H1 (cell line): Measurements from ENCODE around the gene SBDS. TPM values are rescaled to one million over a fixed set of nuclear protein-coding genes. Genes with fewer than 3 reads are reported as not detected.
"Not testable (repeated sequence)": the region's sequence is repeated elsewhere in the genome, so short reads cannot be mapped to it uniquely, and the experiment has no call there.

Experiments
- CTCF ChIA-PET: fragments of 300-600 bp; sonication (Branson Sonifier 250); formaldehyde crosslinking; loops from one replicate; lab custom pipeline; 2021; ENCODE audit not compliant: partially characterized antibody; lab: Charles Lee
- POLR2A ChIA-PET: fragments of 300-600 bp; sonication (Branson Sonifier 250); formaldehyde crosslinking; loops from one replicate; lab custom pipeline; 2021; ENCODE audit warnings: inconsistent platforms; ENCODE audit not compliant: partially characterized antibody; lab: Charles Lee
- DNase-seq, 2 experiments: peaks; one replicate each; pipeline versions ENCODE4 v3.0.0 to v3.0.0-alpha.2; 2010 to 2022; ENCODE audit warnings: low spot score in 2 of 2, low read depth in 1 of 2, mixed read lengths in 1 of 2
- FAIRE-seq: peaks from 2 replicates; lab custom pipeline; 2011; peaks lifted over from hg19 to GRCh38; lab: Jason Lieb, UNC
- H2AFZ ChIP-seq: 2 replicates; pipeline ENCODE4 v1.8.1; 2012; ENCODE audit warnings: low read length, inconsistent platforms
- H2AK5ac ChIP-seq: 2 replicates; pipeline ENCODE4 v1.6.1; 2013; ENCODE audit warnings: low read depth, low read length
- H2BK120ac ChIP-seq: replicated peaks from 2 replicates; pipeline ENCODE3; 2013; ENCODE audit warnings: low read depth, low read length, inconsistent platforms
- H2BK12ac ChIP-seq: 2 replicates; pipeline ENCODE4 v1.6.1; 2013; ENCODE audit warnings: low read depth, low read length
- H2BK15ac ChIP-seq: 2 replicates; pipeline ENCODE4 v1.6.1; 2013; ENCODE audit warnings: low read length
- H2BK20ac ChIP-seq: 2 replicates; pipeline ENCODE4 v1.6.1; 2013; ENCODE audit warnings: low read length
- H2BK5ac ChIP-seq: 2 replicates; pipeline ENCODE4 v1.6.1; 2013; ENCODE audit warnings: low read depth, low read length
- H3K14ac ChIP-seq: 2 replicates; pipeline ENCODE4 v1.6.1; 2013; ENCODE audit warnings: inconsistent platforms; ENCODE audit not compliant: insufficient read length
- H3K18ac ChIP-seq: 2 replicates; pipeline ENCODE4 v1.6.1; 2013; ENCODE audit warnings: low read length; ENCODE audit errors: extremely low read depth
- H3K23ac ChIP-seq: 2 replicates; pipeline ENCODE4 v1.6.1; 2013; ENCODE audit warnings: inconsistent platforms; ENCODE audit not compliant: insufficient read length
- H3K23me2 ChIP-seq: 2 replicates; pipeline ENCODE4 v1.6.1; 2013; ENCODE audit warnings: low read depth, low read length
- H3K27ac ChIP-seq: 2 replicates; pipeline ENCODE4 v1.6.1; 2011; ENCODE audit warnings: low read depth, low read length, inconsistent platforms
- H3K27me3 ChIP-seq, 4 experiments: replicated peaks in 1 of 4; 1 replicate in 1 of 4; 2 replicates in 3 of 4; pipeline versions ENCODE4 v1.6.1 to v1.8.1; 2011 to 2013; ENCODE audit warnings: low read length in 3 of 4, mild to moderate bottlenecking in 3 of 4, inconsistent platforms in 2 of 4, mixed read lengths in 2 of 4, moderate library complexity in 1 of 4; ENCODE audit not compliant: control insufficient read depth in 3 of 4, insufficient read depth in 3 of 4; ENCODE audit errors: extremely low read depth in 1 of 4
- H3K36me3 ChIP-seq, 4 experiments: 2 replicates each; pipeline versions ENCODE4 v1.6.1 to v1.8.1; 2011 to 2013; ENCODE audit warnings: mild to moderate bottlenecking in 4 of 4, low read length in 3 of 4, moderate library complexity in 2 of 4, control low read depth in 1 of 4, inconsistent platforms in 1 of 4; ENCODE audit not compliant: insufficient read depth in 4 of 4, control insufficient read depth in 2 of 4
- H3K4ac ChIP-seq: replicated peaks from 2 replicates; pipeline ENCODE3; 2013; ENCODE audit warnings: low read length, low read depth, mixed read lengths, inconsistent platforms; ENCODE audit not compliant: insufficient read length
- H3K4me1 ChIP-seq, 4 experiments: replicated peaks in 1 of 4; 1 replicate in 1 of 4; 2 replicates in 3 of 4; pipeline versions ENCODE4 v1.6.1 to v1.8.1; 2011 to 2013; ENCODE audit warnings: low read length in 3 of 4, inconsistent platforms in 2 of 4, mixed read lengths in 1 of 4; ENCODE audit not compliant: insufficient read depth in 4 of 4, control insufficient read depth in 3 of 4
- H3K4me2 ChIP-seq, 2 experiments: 2 replicates each; pipeline versions ENCODE4 v1.6.1 to v1.8.1; 2011 to 2013; ENCODE audit warnings: low read depth in 2 of 2, low read length in 2 of 2, control low read depth in 1 of 2, inconsistent platforms in 1 of 2, mild to moderate bottlenecking in 1 of 2; ENCODE audit not compliant: insufficient read depth in 1 of 2
- H3K4me3 ChIP-seq, 4 experiments: fragments of 200-600, 300-600 bp in 1 of 4; sonication (generic), shearing (Covaris generic), sonication (Bioruptor Twin) in 1 of 4; 2 replicates each; pipeline versions ENCODE4 v1.5.1 to v1.8.1; 2011 to 2016; ENCODE audit warnings: low read length in 4 of 4, low read depth in 3 of 4, control low read depth in 2 of 4, inconsistent platforms in 2 of 4, mild to moderate bottlenecking in 2 of 4, mixed read lengths in 1 of 4, moderate library complexity in 1 of 4; ENCODE audit not compliant: insufficient read depth in 2 of 4; ENCODE audit errors: extremely low read depth in 1 of 4
- H3K56ac ChIP-seq: replicated peaks from 2 replicates; pipeline ENCODE3; 2013; ENCODE audit warnings: low read depth, mild to moderate bottlenecking, mixed read lengths, low read length, inconsistent platforms; ENCODE audit not compliant: insufficient read length
- H3K79me1 ChIP-seq: 2 replicates; pipeline ENCODE4 v1.6.1; 2013; ENCODE audit warnings: low read depth, low read length, control low read depth
- H3K79me2 ChIP-seq, 2 experiments: 2 replicates each; pipeline versions ENCODE4 v1.6.1 to v1.8.1; 2012 to 2013; ENCODE audit warnings: low read length in 2 of 2, mild to moderate bottlenecking in 2 of 2, inconsistent platforms in 1 of 2; ENCODE audit not compliant: insufficient read depth in 2 of 2, control insufficient read depth in 1 of 2
- H3K9ac ChIP-seq, 4 experiments: replicated peaks in 1 of 4; 1 replicate in 1 of 4; 2 replicates in 3 of 4; pipeline versions ENCODE4 v1.6.1 to v1.8.1; 2011 to 2013; ENCODE audit warnings: low read depth in 3 of 4, low read length in 3 of 4, control low read depth in 2 of 4, mild to moderate bottlenecking in 2 of 4, moderate library complexity in 2 of 4, inconsistent platforms in 1 of 4; ENCODE audit errors: extremely low read depth in 1 of 4
- H3K9me3 ChIP-seq, 2 experiments: 2 replicates each; pipeline versions ENCODE4 v1.6.1 to v1.8.1; 2012 to 2013; ENCODE audit warnings: mild to moderate bottlenecking in 2 of 2, moderate library complexity in 2 of 2, control low read depth in 1 of 2, inconsistent platforms in 1 of 2, low read depth in 1 of 2, low read length in 1 of 2, mixed read lengths in 1 of 2; ENCODE audit not compliant: insufficient read depth in 2 of 2
- H4K20me1 ChIP-seq, 2 experiments: replicated peaks in 1 of 2; 2 replicates each; pipeline versions ENCODE3 to v1.8.1; 2011 to 2013; ENCODE audit warnings: inconsistent platforms in 2 of 2, low read length in 2 of 2, mild to moderate bottlenecking in 1 of 2; ENCODE audit not compliant: insufficient read depth in 2 of 2, control insufficient read depth in 1 of 2
- H4K5ac ChIP-seq: 2 replicates; pipeline ENCODE4 v1.6.1; 2013; ENCODE audit warnings: low read length, low read depth, mixed read lengths, inconsistent platforms; ENCODE audit not compliant: insufficient read length
- H4K8ac ChIP-seq: 2 replicates; pipeline ENCODE4 v1.8.0; 2013; ENCODE audit warnings: mild to moderate bottlenecking, moderate library complexity, low read length, inconsistent platforms; ENCODE audit not compliant: insufficient read depth; ENCODE audit errors: extremely low read depth
- H4K91ac ChIP-seq: replicated peaks from 2 replicates; pipeline ENCODE3; 2013; ENCODE audit warnings: low read length, mixed read lengths, inconsistent platforms; ENCODE audit not compliant: insufficient read length
- WGBS, 2 experiments: shearing (Covaris generic) in 1 of 2; methylation state at CpG; one replicate each; pipeline versions ENCODE4 v1.1.6 to v1.1.7; 2013 to 2015; ENCODE audit warnings: low lambda C conversion rate in 2 of 2, mixed read lengths in 2 of 2, inconsistent platforms in 1 of 2, low coverage in 1 of 2, missing lambda C conversion rate in 1 of 2; ENCODE audit not compliant: insufficient replicate concordance in 2 of 2, insufficient coverage in 1 of 2, insufficient read length in 1 of 2; ENCODE audit errors: extremely low coverage in 1 of 2, missing lambda C conversion rate in 1 of 2; 5-methylcytosine and 5-hydroxymethylcytosine counted together
- polyA plus RNA-seq, 7 experiments: library from polyadenylated mRNA; depleted of rRNA in 3 of 7; stranded (reverse) in 5 of 7; unstranded in 2 of 7; fragments of >200 nt in 5 of 7; fragments of 200-250 nt in 2 of 7; gene quantifications; 1 replicate in 5 of 7; 2 replicates in 1 of 7; 4 replicates in 1 of 7; pipeline versions ENCODE4 v1.2.1 to v1.2.3, GENCODE V29; 2011 to 2013; ENCODE audit warnings: missing spikeins in 2 of 7, mixed read lengths in 2 of 7
- total RNA-seq: library from RNA; stranded (reverse); fragmentation: NEBNext Ultra II Directional; extraction: Animal tissue kit (Norgen Biotek cat#: 25700); gene quantifications from 2 replicates; pipeline ENCODE4 v1.2.1, GENCODE V29; 2021

The SBDS gene
- total and polyA plus RNA-seq, 2 of the 8 experiments (the other 6 are each of a cell fraction or from before 2014, with no cell fraction given): 8.2 to 27.5 TPM

DNA sequence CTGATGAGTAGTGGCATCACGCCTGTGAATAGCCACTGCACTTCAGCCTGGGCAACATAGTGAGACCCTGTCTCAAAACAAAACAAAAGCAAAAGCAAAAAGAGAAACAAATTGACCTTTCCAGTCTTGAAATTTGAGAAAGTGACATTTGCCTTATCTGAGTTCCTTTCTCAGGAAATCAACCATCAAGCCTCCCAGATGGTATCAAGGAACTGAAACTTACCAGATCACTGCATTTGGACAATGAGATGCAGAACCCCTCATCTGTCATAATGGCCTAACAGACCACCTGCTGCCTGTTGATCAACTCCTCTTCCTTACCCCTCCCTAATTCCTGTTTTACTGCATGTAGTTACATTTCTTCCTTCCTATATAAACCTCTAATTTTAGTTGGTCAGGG lies 15.1 kb downstream of the SBDS start:
- H4K5ac ChIP-seq, H3K4me2 ChIP-seq, H4K20me1 ChIP-seq, H2BK120ac ChIP-seq, H3K23ac ChIP-seq, H2BK5ac ChIP-seq, H3K36me3 ChIP-seq, H3K23me2 ChIP-seq, DNase-seq, H3K27ac ChIP-seq, POLR2A ChIA-PET, H4K8ac ChIP-seq, H2AFZ ChIP-seq, H3K14ac ChIP-seq, H2BK20ac ChIP-seq, H3K9me3 ChIP-seq, H3K27me3 ChIP-seq, H4K91ac ChIP-seq, H3K79me2 ChIP-seq, H3K56ac ChIP-seq, H2BK12ac ChIP-seq, H3K4me1 ChIP-seq, H2AK5ac ChIP-seq, FAIRE-seq, H3K9ac ChIP-seq, H3K4ac ChIP-seq, H2BK15ac ChIP-seq, H3K18ac ChIP-seq, H3K79me1 ChIP-seq, H3K4me3 ChIP-seq: not testable (repeated sequence)
- 92% methylated on average over 1 of the region's 1 CpG; no CpG with 5 or more reads in 1 of the 2 experiments for WGBS, 2 experiments
- CTCF ChIA-PET: interaction anchor here (1.6 kb wide), 1 partner anchor 75 kb away, joined by 3 read pairs; no protein-coding TSS in a partner anchor

DNA sequence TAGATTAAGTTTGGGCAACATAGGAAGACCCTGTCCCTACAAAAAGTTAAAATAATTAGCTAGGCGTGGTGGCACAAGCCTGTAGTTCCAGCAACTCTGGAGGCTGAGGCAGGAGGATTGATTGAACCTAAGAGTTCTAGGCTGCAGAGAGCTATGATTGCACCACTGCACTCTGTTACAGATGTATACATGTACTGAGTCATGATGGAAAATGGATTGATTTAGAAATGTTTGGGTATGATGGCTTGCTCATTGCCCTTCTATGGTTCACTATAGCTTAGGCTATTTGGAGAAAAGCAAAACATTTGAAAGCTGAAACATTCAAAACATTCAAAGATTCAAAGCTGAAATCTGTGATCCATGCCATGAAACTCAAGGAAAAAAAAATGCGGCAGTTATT lies 16.4 kb downstream of the SBDS start:
- not testable (repeated sequence) for H3K14ac ChIP-seq, H4K5ac ChIP-seq, H3K36me3 ChIP-seq, H3K4me1 ChIP-seq, H3K18ac ChIP-seq, H3K27me3 ChIP-seq, H3K9me3 ChIP-seq, H2AK5ac ChIP-seq, H2BK12ac ChIP-seq, DNase-seq, H4K20me1 ChIP-seq, H2BK15ac ChIP-seq, H2AFZ ChIP-seq, H3K79me1 ChIP-seq, H2BK20ac ChIP-seq, H3K79me2 ChIP-seq, H3K23ac ChIP-seq, H3K27ac ChIP-seq, H2BK120ac ChIP-seq, H3K4ac ChIP-seq, H3K4me3 ChIP-seq, H3K23me2 ChIP-seq, H4K91ac ChIP-seq, H3K9ac ChIP-seq, H3K56ac ChIP-seq, H2BK5ac ChIP-seq, H3K4me2 ChIP-seq, H4K8ac ChIP-seq
- ChIA-PET POLR2A (interaction anchor here (0.6 kb wide), 2 partner anchors 499 to 1005 kb away, joined by 3 to 4 read pairs; no protein-coding TSS in a partner anchor), CTCF (interaction anchor here (0.9 kb wide), 1 partner anchor 169 kb away, joined by 3 read pairs; no protein-coding TSS in a partner anchor)
- FAIRE-seq: peak; percentile 24
- WGBS, 2 experiments: 89% methylated on average over 2 of the region's 2 CpGs; no CpG with 5 or more reads in 1 of the 2 experiments
